Fibroblast of villous mesenchyme (primary cell): ENCODE results near the gene SSC5D. TPM values are rescaled to one million over a fixed set of nuclear protein-coding genes. Genes with fewer than 3 reads are reported as not detected.

Experiments
- DNase-seq: peaks from one replicate; pipeline ENCODE4 v3.0.0-alpha.2; 2010; ENCODE audit warnings: low read depth
- H3K4me3 ChIP-seq: 2 replicates; pipeline ENCODE4 v1.5.1; 2011; ENCODE audit warnings: low read depth, mild to moderate bottlenecking, low read length
- CTCF ChIP-seq: IDR thresholded peaks from 2 replicates; pipeline ENCODE4 v1.5.1; 2012; ENCODE audit warnings: low read depth, mild to moderate bottlenecking, low read length; ENCODE audit not compliant: insufficient read depth
- total RNA-seq: library from RNA; depleted of rRNA; stranded (reverse); fragments of >200 nt; gene quantifications from 2 replicates; pipeline ENCODE4 v1.2.3, GENCODE V29; 2012

Gene SSC5D
- total RNA-seq, 1 donor: 21.2 TPM

GRCh38 chr19:55466241-55466614 is 22.0 kb upstream of the SSC5D start:
- H3K4me3 ChIP-seq: no peak overlapping the region
- DNase-seq: no peak
- no peak for TF ChIP-seq CTCF

- peak; percentile 93 for DNase-seq
- no peak overlapping the region for H3K4me3 ChIP-seq
- peak; percentile 95 for TF ChIP-seq CTCF
Measured at GRCh38 chr19:55467236-55468053, 20.8 kb upstream of the SSC5D start.

GRCh38 chr19:55468054-55468393 is 20.2 kb upstream of the SSC5D start:
- no peak for DNase-seq
- TF ChIP-seq CTCF: no peak
- H3K4me3 ChIP-seq: no peak overlapping the region

- TF ChIP-seq CTCF: no peak
- H3K4me3 ChIP-seq: no peak overlapping the region
Measured at GRCh38 chr19:55471266-55471665, 17.0 kb upstream of the SSC5D start.

GRCh38 chr19:55472463-55472862 is 15.8 kb upstream of the SSC5D start:
- no peak for TF ChIP-seq CTCF
- peak; percentile 52 for DNase-seq
- no peak overlapping the region for H3K4me3 ChIP-seq

More at GRCh38 chr19:55471266-55471665, 17.0 kb upstream of the SSC5D start:
- no peak for DNase-seq

GRCh38 chr19:55473225-55474012 is 14.8 kb upstream of the SSC5D start:
- no peak overlapping the region for H3K4me3 ChIP-seq
- TF ChIP-seq CTCF: no peak
- DNase-seq: peak; percentile 76
